Measurements from ENCODE around the gene APBB1IP. TPM values are rescaled to one million over a fixed set of nuclear protein-coding genes. Genes with fewer than 3 reads are reported as not detected.

Gene APBB1IP
- polyA plus RNA-seq, 4 donors: 1.1 to 5.0 (median 1.4) TPM

DNA sequence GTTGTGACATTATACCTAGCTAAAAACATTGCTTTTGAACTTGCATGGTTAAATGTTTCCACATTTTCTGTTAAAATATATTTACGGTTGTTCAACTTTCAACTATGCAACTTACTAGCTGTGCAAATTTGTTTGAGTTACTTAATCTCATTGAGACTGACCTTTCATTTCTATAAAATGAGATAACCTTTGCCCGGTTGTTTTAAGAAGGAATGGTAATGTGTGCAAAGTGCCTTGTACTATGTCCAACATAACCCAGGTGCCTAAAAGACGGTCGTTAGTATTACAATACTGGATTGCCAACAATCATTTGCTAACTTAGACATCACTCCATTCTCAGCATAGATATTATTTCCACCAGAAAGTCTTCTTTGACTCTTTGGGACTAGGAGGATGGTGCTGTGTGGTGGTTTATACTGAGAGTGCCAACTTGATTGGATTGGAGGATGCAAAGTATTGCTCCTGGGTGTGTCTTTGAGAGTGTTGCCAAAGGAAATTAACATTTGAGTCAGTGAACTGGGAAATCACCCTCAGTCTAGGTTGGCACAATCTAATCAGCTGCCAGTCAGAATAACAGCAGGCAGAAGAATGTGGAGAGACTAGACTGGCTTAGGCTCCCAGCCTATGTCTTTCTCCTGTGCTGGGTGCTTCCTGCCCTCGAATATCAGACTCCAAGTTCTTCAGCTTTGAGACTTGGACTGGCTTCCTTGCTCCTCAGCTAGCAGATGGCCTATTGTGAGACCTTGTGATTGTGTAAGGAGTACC lies 174.2 kb downstream of the APBB1IP start:
- DNase-seq (ENCODE audit: low read depth in 4 of 4, low spot score in 3 of 4): no peak

Other genes starting within 250 kb of the APBB1IP start
- 1 to 10 TPM in 3 of 4 donors, under 1 TPM in 1; 0.14 to 2.7 (median 1.3) TPM for gene GAD2, start 221.6 kb upstream of the APBB1IP start, polyA plus RNA-seq (ENCODE audit: insufficient read length in 4 of 4)